H9 (cell line): Measurements from ENCODE around the gene LIMS1. TPM values are rescaled to one million over a fixed set of nuclear protein-coding genes. Genes with fewer than 3 reads are reported as not detected.

Experiments
- DNase-seq: peaks from one replicate; pipeline ENCODE4 v3.0.0-alpha.2; 2017
- H2AFZ ChIP-seq: one replicate; pipeline ENCODE4 v1.6.1; 2013; ENCODE audit warnings: mild to moderate bottlenecking, low read length, control low read depth, moderate library complexity
- H2AK5ac ChIP-seq: 2 replicates; pipeline ENCODE4 v1.6.1; 2013; ENCODE audit warnings: low read length, control low read depth, mixed read lengths; ENCODE audit not compliant: insufficient read length
- H2BK120ac ChIP-seq: one replicate; pipeline ENCODE4 v1.6.1; 2013; ENCODE audit warnings: low read depth, mild to moderate bottlenecking, low read length, control low read depth, inconsistent platforms; ENCODE audit not compliant: poor library complexity, severe bottlenecking
- H2BK12ac ChIP-seq: 2 replicates; pipeline ENCODE4 v1.6.1; 2013; ENCODE audit warnings: low read length, control low read depth, mixed read lengths, low read depth; ENCODE audit not compliant: insufficient read length
- H2BK15ac ChIP-seq: 2 replicates; pipeline ENCODE4 v1.6.1; 2013; ENCODE audit warnings: low read depth, low read length, control low read depth
- H2BK20ac ChIP-seq: one replicate; pipeline ENCODE4 v1.6.1; 2013; ENCODE audit warnings: low read depth, mild to moderate bottlenecking, low read length, control low read depth, inconsistent platforms; ENCODE audit not compliant: poor library complexity, severe bottlenecking
- H2BK5ac ChIP-seq: 2 replicates; pipeline ENCODE4 v1.6.1; 2013; ENCODE audit warnings: low read length, control low read depth, mixed read lengths; ENCODE audit not compliant: insufficient read length
- H3K14ac ChIP-seq: 2 replicates; pipeline ENCODE4 v1.6.1; 2013; ENCODE audit warnings: low read length, control low read depth; ENCODE audit not compliant: insufficient read depth
- H3K18ac ChIP-seq: 2 replicates; pipeline ENCODE4 v1.6.1; 2013; ENCODE audit warnings: low read depth, mild to moderate bottlenecking, mixed read lengths, low read length, control low read depth; ENCODE audit not compliant: insufficient read length
- H3K23ac ChIP-seq: 2 replicates; pipeline ENCODE4 v1.6.1; 2013; ENCODE audit warnings: low read length, control low read depth, mixed read lengths, low read depth; ENCODE audit not compliant: insufficient read length
- H3K23me2 ChIP-seq: 2 replicates; pipeline ENCODE4 v1.6.1; 2013; ENCODE audit warnings: low read depth, mild to moderate bottlenecking, mixed read lengths, low read length, control low read depth; ENCODE audit not compliant: insufficient read length, poor library complexity, severe bottlenecking
- H3K27ac ChIP-seq: 2 replicates; pipeline ENCODE4 v1.5.1; 2013; ENCODE audit warnings: low read length, control low read depth, mixed read lengths, low read depth; ENCODE audit not compliant: insufficient read length
- H3K27me3 ChIP-seq: 2 replicates; pipeline ENCODE4 v1.6.1; 2013; ENCODE audit warnings: low read length, control low read depth, inconsistent platforms; ENCODE audit not compliant: insufficient read depth
- H3K4ac ChIP-seq: 2 replicates; pipeline ENCODE4 v1.6.1; 2013; ENCODE audit warnings: low read depth, mild to moderate bottlenecking, control low read depth, inconsistent platforms, low read length, moderate library complexity
- H3K4me1 ChIP-seq: 2 replicates; pipeline ENCODE4 v1.6.1; 2013; ENCODE audit warnings: low read length, control low read depth, inconsistent platforms; ENCODE audit not compliant: insufficient read depth
- H3K4me2 ChIP-seq: 2 replicates; pipeline ENCODE4 v1.6.1; 2013; ENCODE audit warnings: low read length, control low read depth, mixed read lengths; ENCODE audit not compliant: insufficient read length, insufficient read depth
- H3K56ac ChIP-seq: 2 replicates; pipeline ENCODE4 v1.6.1; 2013; ENCODE audit warnings: low read depth, mild to moderate bottlenecking, mixed read lengths, low read length, control low read depth; ENCODE audit not compliant: insufficient read length
- H3K79me1 ChIP-seq: 2 replicates; pipeline ENCODE4 v1.6.1; 2013; ENCODE audit warnings: low read depth, mild to moderate bottlenecking, moderate library complexity, low read length, control low read depth, inconsistent platforms; ENCODE audit not compliant: insufficient read depth, poor library complexity, severe bottlenecking
- H3K79me2 ChIP-seq: 2 replicates; pipeline ENCODE4 v1.6.1; 2013; ENCODE audit warnings: low read length, control low read depth, inconsistent platforms; ENCODE audit not compliant: insufficient read depth
- H3K9ac ChIP-seq: 2 replicates; pipeline ENCODE4 v1.6.1; 2013; ENCODE audit warnings: low read length, control low read depth, mixed read lengths; ENCODE audit not compliant: insufficient read length; ENCODE audit errors: extremely low read depth
- H3K9me3 ChIP-seq: one replicate; pipeline ENCODE4 v1.6.1; 2013; ENCODE audit warnings: low read depth, low read length, inconsistent platforms; ENCODE audit not compliant: control insufficient read depth
- H3T11ph ChIP-seq: one replicate; pipeline ENCODE4 v1.6.1; 2013; ENCODE audit warnings: mild to moderate bottlenecking, low read length, control low read depth, inconsistent platforms
- H4K20me1 ChIP-seq: one replicate; pipeline ENCODE4 v1.6.1; 2013; ENCODE audit not compliant: control insufficient read depth, insufficient read length, insufficient read depth
- H4K5ac ChIP-seq: 2 replicates; pipeline ENCODE4 v1.6.1; 2013; ENCODE audit warnings: low read depth, mild to moderate bottlenecking, mixed read lengths, low read length, control low read depth; ENCODE audit not compliant: insufficient read length
- H4K8ac ChIP-seq: replicated peaks from 2 replicates; pipeline ENCODE4 v1.6.1; 2013; ENCODE audit warnings: low read length, control low read depth, mixed read lengths, low read depth; ENCODE audit not compliant: insufficient read length
- H4K91ac ChIP-seq: 2 replicates; pipeline ENCODE4 v1.6.1; 2013; ENCODE audit warnings: low read depth, mild to moderate bottlenecking, moderate library complexity, mixed read lengths, low read length, control low read depth; ENCODE audit not compliant: insufficient read length
- H3K27ac Mint-ChIP-seq, 3 experiments: 2 replicates in 2 of 3; 3 replicates in 1 of 3; pipeline ENCODE4 v1.8.0; 2020 to 2021; ENCODE audit warnings: mixed read lengths in 3 of 3, mild to moderate bottlenecking in 1 of 3, moderate library complexity in 1 of 3
- H3K27me3 Mint-ChIP-seq: 2 replicates; pipeline ENCODE4 v1.8.0; 2021; ENCODE audit warnings: low read depth, mild to moderate bottlenecking, moderate library complexity, mixed read lengths
- H3K36me3 Mint-ChIP-seq, 3 experiments: 2 replicates in 2 of 3; 3 replicates in 1 of 3; pipeline ENCODE4 v1.8.0; 2020 to 2021; ENCODE audit warnings: low read depth in 3 of 3, mixed read lengths in 3 of 3; ENCODE audit not compliant: insufficient read depth in 1 of 3
- H3K4me1 Mint-ChIP-seq, 2 experiments: 2 replicates each; pipeline ENCODE4 v1.8.0; 2020; ENCODE audit warnings: mixed read lengths in 2 of 2
- H3K4me3 Mint-ChIP-seq, 2 experiments: 2 replicates in 1 of 2; 3 replicates in 1 of 2; pipeline ENCODE4 v1.8.0; 2020 to 2021; ENCODE audit warnings: mild to moderate bottlenecking in 2 of 2, mixed read lengths in 2 of 2, moderate library complexity in 1 of 2
- H3K9me3 Mint-ChIP-seq, 2 experiments: 2 replicates in 1 of 2; 3 replicates in 1 of 2; pipeline ENCODE4 v1.8.0; 2020; ENCODE audit warnings: mild to moderate bottlenecking in 2 of 2, mixed read lengths in 2 of 2, moderate library complexity in 1 of 2
- WGBS: extraction: QIAGEN DNeasy Blood & Tissue Kit; methylation state at CpG from one replicate; pipeline ENCODE4 v1.1.7; 2013; ENCODE audit warnings: missing lambda C conversion rate, low lambda C conversion rate, mixed read lengths; ENCODE audit not compliant: insufficient read length; ENCODE audit errors: extremely low coverage; 5-methylcytosine and 5-hydroxymethylcytosine counted together
- total RNA-seq: library from RNA; stranded (reverse); gene quantifications from 2 replicates; pipeline ENCODE4 v1.2.1, GENCODE V29; 2021
- TF ChIP-seq, protein P1 (sequence below): fragments of 200-600 bp; sonication (generic); conservative IDR thresholded peaks from 3 replicates; pipeline ENCODE4 v1.8.0; 2021; ENCODE audit warnings: antibody characterized with exemption, mild to moderate bottlenecking

Gene LIMS1
- total RNA-seq, 1 experiment from 2014 or later = 37.7 TPM

DNA sequence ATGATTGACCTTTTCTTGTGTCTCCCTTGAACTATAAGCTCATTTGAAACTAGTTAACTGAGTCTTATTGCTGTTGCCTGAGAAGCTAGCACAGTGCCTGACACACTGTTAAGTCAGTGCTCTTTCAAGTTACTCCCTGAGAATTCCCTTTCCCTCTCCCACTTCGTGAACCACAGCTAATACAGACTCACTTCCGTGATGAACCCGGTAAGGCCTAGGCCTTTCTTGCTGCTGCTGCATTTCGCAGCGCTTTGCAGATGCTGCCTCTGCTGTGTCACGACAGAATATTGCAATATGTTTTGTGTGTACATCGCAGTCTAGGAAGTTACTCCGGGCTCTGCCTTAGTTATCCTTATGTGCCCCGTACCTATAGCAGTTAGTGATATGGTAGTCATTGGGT is 42.8 kb downstream of the LIMS1 start:
- Histone ChIP-seq H3K56ac (no peak overlapping the region), H2BK120ac (no peak overlapping the region), H3K27ac (no peak overlapping the region), H2AFZ (no peak overlapping the region), H3K4me2 (no peak overlapping the region), H2AK5ac (no peak overlapping the region), H2BK12ac (no peak overlapping the region), H3K4me1 (peaks cover 3% of the 10 kb centered on the region; the same call in 1 of the 2 replicates), H3T11ph (no peak overlapping the region), H3K23me2 (no peaks in the 10 kb centered on the region), H3K79me2 (peaks cover 2% of the 10 kb centered on the region; the same call in 1 of the 2 replicates), H3K18ac (no peak overlapping the region), H3K27me3 (no peaks in the 10 kb centered on the region), H2BK5ac (no peak overlapping the region), H2BK20ac (no peak overlapping the region), H3K14ac (no peak overlapping the region), H4K91ac (no peak overlapping the region), H3K23ac (no peak overlapping the region), H3K9me3 (no peaks in the 10 kb centered on the region), H4K8ac (no peak overlapping the region), H3K79me1 (no peaks in the 10 kb centered on the region), H4K20me1 (no peaks in the 10 kb centered on the region), H2BK15ac (no peak overlapping the region), H3K9ac (no peak overlapping the region), H4K5ac (no peak overlapping the region), H3K4ac (no peak overlapping the region)
- no CpG with 5 or more reads among the region's 9 CpGs for WGBS
- TF ChIP-seq, protein P1, sequence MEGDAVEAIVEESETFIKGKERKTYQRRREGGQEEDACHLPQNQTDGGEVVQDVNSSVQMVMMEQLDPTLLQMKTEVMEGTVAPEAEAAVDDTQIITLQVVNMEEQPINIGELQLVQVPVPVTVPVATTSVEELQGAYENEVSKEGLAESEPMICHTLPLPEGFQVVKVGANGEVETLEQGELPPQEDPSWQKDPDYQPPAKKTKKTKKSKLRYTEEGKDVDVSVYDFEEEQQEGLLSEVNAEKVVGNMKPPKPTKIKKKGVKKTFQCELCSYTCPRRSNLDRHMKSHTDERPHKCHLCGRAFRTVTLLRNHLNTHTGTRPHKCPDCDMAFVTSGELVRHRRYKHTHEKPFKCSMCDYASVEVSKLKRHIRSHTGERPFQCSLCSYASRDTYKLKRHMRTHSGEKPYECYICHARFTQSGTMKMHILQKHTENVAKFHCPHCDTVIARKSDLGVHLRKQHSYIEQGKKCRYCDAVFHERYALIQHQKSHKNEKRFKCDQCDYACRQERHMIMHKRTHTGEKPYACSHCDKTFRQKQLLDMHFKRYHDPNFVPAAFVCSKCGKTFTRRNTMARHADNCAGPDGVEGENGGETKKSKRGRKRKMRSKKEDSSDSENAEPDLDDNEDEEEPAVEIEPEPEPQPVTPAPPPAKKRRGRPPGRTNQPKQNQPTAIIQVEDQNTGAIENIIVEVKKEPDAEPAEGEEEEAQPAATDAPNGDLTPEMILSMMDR = no peak
- Mint-ChIP-seq H3K9me3 (no peaks in the 10 kb centered on the region), H3K36me3 (no peaks in the 10 kb centered on the region), H3K27ac (peak overlapping the region in 2 of 3 experiments; percentile 69 to 88; a peak in 5 of 7 replicates), H3K4me1 (peaks cover 28 to 29% of the 10 kb centered on the region in 2 experiments), H3K27me3 (no peaks in the 10 kb centered on the region), H3K4me3 (no peak overlapping the region)
- no peak for DNase-seq
